HG02610 (cell line): ENCODE data around the gene LRG1.

Experiments used
- ATAC-seq: cut with Tn5 transposase; IDR thresholded peaks from one replicate; pipeline ENCODE4 v1.9.1; 2021; ENCODE audit warnings: mild to moderate bottlenecking, moderate library complexity; ENCODE audit not compliant: unreplicated experiment

Gene LRG1

DNA sequence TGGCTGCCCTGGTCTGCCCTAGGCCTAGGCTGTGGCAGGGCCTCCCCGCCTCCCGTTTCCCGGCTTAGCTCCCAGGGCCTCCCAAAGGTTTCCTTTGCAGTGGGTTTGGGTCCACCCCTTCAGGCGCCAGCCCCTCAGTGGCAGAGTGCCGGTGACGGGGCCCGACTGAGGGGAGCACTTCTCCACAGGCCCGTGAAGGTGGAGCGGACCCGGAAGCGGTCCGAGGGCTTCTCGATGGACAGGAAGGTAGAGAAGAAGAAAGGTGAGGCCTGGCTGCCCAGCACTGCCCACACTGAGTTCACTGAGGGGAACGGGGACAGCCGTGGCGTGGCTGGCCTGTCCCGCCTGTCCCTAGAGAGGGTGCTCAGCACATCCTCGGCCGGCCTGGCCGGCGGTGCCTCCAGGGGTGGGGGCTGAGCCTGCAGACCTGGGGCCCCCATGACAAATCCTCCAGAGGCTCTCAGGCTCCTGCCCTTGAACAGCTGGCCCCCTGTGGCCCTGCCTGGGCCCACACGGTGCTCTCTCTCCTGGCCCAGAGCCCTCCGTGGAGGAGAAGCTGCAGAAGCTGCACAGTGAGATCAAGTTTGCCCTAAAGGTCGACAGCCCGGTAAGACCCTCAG, 42.0 kb downstream of the LRG1 start:
- no peak for ATAC-seq

DNA sequence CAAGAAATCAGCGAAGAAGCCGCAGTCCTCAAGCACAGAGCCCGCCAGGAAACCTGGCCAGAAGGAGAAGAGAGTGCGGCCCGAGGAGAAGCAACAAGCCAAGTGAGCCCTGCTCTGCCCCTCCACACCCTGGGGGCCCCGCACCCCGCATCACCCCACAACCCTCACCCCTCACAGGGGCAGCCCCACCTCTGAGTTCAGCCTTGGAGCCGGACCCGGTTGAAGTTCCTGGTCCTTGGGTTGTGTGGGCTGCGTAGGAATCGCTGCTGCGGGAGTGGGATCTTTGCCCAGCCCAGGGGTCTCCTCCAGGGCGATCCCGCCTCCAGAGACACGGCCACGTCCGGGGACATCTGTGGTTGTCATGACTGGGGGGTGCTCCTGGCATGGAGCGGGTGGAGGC, 43.5 kb downstream of the LRG1 start:
- ATAC-seq = no peak

DNA sequence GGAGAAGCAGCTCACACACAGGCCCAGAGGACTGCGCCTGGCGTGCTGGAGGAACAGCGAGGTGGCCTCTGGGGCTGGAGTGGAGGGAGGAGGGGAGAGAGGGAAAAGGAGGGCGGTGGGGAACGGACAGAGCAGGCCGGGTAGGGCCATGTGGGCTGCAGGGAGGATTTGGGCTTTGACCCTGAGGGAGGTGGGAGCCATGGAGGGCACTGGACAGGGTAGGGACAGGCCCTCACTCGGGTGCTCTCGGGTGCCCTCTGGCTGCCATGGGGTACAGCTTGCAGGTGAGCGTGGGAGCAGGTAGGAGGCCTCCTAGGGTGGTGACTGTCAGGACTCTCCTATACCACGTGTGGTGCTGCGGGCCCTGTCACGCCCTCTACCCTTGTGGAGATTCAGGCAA, 44.4 kb downstream of the LRG1 start:
- ATAC-seq = no peak

DNA sequence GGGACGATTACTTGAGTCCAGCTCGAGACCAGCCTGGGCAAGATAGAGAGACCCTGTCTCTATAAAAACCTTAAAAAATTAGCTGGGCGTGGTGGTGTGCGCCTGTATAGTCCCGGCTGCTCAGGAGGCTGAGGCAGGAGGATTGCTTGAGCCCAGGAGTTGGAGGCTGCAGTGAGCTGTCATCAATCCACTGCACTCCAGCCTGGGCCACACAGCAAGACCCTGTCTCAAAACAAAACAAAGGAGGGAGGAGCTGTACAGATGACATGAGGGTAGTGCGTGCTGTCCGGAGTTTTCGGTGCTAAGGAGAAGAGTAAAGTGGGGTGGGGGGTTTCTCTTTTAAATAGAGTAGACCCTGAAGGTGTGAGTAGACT, 45.2 kb downstream of the LRG1 start:
- ATAC-seq = no peak

DNA sequence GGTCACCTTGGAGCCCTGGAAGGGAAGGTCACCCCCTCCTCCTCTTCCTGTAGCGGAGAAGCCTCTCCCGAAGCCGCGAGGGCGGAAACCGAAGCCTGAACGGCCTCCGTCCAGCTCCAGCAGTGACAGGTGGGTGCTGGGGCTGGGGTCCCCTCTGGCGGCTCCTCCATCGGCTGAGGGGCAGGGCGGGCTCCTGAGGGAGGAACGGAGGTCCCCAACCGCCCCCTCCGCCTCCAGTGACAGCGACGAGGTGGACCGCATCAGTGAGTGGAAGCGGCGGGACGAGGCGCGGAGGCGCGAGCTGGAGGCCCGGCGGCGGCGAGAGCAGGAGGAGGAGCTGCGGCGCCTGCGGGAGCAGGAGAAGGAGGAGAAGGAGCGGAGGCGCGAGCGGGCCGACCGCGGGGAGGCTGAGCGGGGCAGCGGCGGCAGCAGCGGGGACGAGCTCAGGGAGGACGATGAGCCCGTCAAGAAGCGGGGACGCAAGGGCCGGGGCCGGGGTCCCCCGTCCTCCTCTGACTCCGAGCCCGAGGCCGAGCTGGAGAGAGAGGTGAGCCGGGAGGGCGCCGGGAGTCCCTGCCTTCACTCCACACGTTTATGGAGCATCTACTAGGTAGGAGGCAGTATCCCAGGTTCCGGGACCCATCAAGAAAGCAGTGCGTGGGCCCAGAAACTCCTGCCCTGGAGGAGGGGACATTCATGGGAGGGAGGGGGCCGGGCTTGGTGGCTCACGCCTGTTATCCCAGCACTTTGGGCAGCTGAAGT, 45.7 kb downstream of the LRG1 start:
- no peak for ATAC-seq

DNA sequence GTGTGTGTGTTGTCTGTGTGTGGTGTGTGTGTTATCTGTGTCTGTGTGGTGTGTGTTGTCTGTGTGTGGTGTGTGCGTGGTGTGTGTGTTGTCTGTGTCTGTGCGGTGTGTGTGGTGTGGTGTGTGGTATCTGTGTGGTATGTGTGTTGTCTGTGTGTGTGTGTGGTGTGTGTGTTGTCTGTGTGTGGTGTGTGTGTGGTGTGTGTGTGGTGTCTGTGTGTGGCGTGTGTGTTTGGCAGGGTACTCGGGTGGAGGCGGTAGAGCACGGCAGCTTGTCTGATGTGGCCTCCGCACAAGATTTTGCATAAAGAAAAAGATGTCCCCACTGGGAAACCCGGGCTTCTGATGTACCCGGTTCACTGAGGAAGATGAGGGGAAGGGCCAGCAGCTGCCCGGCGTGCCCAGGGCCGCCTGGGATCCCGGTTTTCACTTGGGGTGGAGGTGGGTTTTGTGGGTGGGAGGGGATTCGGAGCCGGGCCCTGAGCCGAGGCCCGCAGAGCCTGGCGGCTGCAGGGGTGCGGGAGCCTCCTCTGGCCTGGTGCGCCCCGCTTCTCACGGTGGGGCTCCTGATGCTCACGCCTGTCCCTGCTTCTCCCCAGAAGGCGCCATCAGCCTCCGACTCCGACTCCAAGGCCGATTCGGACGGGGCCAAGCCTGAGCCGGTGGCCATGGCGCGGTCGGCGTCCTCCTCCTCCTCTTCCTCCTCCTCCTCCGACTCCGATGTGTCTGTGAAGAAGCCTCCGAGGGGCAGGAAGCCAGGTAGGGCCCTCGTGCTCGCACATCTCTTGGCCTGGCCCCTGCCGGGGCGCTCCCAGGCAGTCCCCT, 46.5 kb downstream of the LRG1 start:
- no peak for ATAC-seq

DNA sequence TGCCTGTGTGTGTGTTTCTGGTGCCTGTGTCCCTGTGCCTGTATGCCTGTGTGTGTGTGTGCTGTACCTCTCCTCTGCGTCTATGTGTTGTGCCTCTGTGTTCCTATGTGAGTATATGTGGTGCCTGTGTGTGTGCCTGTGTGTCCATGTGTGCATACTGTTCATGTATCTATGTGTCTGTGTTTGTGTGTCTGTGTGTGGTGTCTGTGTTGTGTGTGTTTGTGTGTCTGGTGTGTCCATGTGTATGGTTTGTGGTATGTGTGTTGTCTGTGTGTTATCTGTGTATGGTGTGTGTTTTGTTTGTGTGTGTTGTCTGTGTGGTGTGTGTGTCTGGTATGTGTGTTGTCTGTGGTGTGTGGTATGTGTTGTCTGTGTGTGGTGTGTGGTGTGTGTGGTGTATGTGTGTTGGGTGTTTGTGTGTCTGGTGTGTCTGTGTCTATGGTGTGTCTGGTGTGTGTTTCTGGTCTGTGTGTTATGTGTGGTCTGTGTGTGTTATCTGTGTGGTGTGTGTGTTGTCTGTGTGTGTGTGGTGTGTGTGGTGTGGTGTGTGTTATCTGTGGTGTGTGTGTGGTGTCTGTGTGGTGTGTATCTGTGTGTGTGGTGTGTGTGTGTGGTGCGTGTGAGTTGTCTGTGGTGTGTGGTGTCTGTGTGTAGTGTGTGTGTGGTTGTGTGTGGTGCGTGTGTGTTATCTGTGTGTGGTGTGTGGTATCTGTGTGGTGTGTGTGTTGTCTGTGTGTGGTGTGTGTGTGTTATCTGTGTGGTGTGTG, 47.3 kb downstream of the LRG1 start:
- no peak for ATAC-seq

DNA sequence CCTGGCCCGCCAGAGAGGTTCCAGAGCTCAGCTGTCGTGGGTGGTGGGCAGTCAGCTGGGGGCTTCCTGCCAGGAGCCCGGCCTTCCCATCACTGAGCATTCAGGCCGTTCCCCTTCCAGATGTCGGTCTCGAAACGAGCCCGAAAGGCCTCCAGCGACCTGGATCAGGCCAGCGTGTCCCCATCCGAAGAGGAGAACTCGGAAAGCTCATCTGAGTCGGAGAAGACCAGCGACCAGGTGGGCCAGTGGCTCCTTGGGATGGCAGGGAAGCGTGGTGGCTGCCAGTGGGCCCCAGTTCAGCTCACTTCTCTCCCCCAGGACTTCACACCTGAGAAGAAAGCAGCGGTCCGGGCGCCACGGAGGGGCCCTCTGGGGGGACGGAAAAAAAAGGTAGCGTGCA, 48.4 kb downstream of the LRG1 start:
- no peak for ATAC-seq

DNA sequence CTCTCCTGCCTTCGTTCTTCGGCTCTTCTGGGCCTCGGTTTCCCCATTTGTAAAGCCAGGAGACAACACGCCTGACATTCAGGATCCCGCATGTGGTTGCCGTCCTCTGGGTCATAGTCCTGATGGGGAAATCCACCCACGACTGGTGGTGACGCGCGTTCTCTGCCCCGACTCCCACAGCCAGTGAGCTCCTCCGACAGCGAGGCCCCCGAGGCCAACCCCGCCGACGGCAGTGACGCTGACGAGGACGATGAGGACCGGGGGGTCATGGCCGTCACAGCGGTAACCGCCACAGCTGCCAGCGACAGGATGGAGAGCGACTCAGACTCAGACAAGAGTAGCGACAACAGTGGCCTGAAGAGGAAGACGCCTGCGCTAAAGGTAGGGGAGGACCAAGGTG, 51.3 kb downstream of the LRG1 start:
- ATAC-seq = no peak

DNA sequence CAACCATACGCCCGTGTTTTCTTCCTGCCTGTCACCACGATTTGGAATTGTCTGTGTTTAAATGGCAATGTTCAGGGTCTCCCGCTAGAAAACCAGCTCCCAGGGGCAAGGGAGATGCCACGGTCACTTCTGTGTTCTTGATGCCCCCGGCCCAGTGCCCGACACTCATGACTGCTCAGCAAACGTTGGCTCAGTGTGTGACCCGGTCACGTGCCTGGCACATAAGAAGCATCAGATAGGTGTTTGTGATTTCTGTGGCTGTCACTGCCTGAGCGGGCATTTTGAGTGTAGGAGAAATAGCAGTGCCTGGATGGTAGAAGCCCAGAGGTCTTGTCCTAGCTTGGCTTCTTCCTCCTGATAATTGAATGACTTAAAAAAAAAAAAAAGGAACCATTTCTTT, 52.3 kb downstream of the LRG1 start:
- ATAC-seq = no peak
